Esophagus squamous epithelium (tissue), 5 donors: Measurements from ENCODE around the gene FKBP1B. TPM values are rescaled to one million over a fixed set of nuclear protein-coding genes. Genes with fewer than 3 reads are reported as not detected.

Experiments used
- DNase-seq: peaks from one replicate; lab custom pipeline; 2025; lab: John Stamatoyannopoulos, UW
- H3K27ac ChIP-seq, 4 donors: fragments of 200-600 bp; sonication (generic); one replicate each; pipeline ENCODE4 v1.5.1; 2016 to 2019; ENCODE audit warnings: mild to moderate bottlenecking in 1 of 4
- H3K27me3 ChIP-seq, 4 donors: fragments of 200-600 bp; sonication (generic); 1 replicate in 3 of 4; 2 replicates in 1 of 4; pipeline versions ENCODE4 v1.5.1 to v1.6.0; 2017 to 2021; ENCODE audit warnings: antibody characterized with exemption in 1 of 4
- H3K36me3 ChIP-seq, 3 donors: fragments of 200-600 bp; sonication (generic); one replicate each; pipeline ENCODE4 v1.5.1; 2016 to 2019
- H3K4me1 ChIP-seq, 3 donors: fragments of 200-600 bp; sonication (generic); one replicate each; pipeline ENCODE4 v1.5.1; 2017 to 2019
- H3K4me3 ChIP-seq, 4 donors: fragments of 200-600 bp; sonication (generic); 1 replicate in 3 of 4; 2 replicates in 1 of 4; pipeline ENCODE4 v1.5.1; 2016 to 2019; ENCODE audit warnings: mild to moderate bottlenecking in 2 of 4, moderate library complexity in 1 of 4
- H3K9me3 ChIP-seq, 3 donors: fragments of 200-600 bp; sonication (generic); one replicate each; pipeline ENCODE4 v1.5.1; 2016 to 2019
- POLR2A ChIP-seq, 4 donors: fragments of 450-650 bp; IDR thresholded peaks; one replicate each; pipeline ENCODE4 v1.6.1; 2017; ENCODE audit warnings: antibody characterized with exemption in 4 of 4, mild to moderate bottlenecking in 4 of 4, moderate library complexity in 3 of 4
- WGBS, 2 donors: methylation state at CpG; one replicate each; pipeline ENCODE4 v1.1.5; 2018; 5-methylcytosine and 5-hydroxymethylcytosine counted together
- intact Hi-C: fragments of 100-400 bp; cut with DNase I; formaldehyde crosslinking; loops from one replicate; pipeline ENCODE4 v1.15.0; 2022
- total RNA-seq, 4 donors: library from RNA; depleted of rRNA; stranded (reverse); fragments of >200 nt; gene quantifications; one replicate each; pipeline ENCODE4 v1.1.0, GENCODE V29; 2016
- TF ChIP-seq, protein P1 (sequence below), 6 experiments: fragments of 450-650 bp in 4 of 6; fragments of 200-600 bp in 2 of 6; sonication (generic) in 2 of 6; IDR thresholded peaks; one replicate each; pipeline ENCODE4 v1.5.1; 2016 to 2019; ENCODE audit warnings: antibody characterized with exemption in 6 of 6, mild to moderate bottlenecking in 4 of 6, moderate library complexity in 4 of 6
- donor health status: DM: yes; HTN: yes; CAD: no.

The FKBP1B gene
- total RNA-seq, 4 donors from 2014 or later = 4.5 to 12.1 (median 8.3) TPM

DNA sequence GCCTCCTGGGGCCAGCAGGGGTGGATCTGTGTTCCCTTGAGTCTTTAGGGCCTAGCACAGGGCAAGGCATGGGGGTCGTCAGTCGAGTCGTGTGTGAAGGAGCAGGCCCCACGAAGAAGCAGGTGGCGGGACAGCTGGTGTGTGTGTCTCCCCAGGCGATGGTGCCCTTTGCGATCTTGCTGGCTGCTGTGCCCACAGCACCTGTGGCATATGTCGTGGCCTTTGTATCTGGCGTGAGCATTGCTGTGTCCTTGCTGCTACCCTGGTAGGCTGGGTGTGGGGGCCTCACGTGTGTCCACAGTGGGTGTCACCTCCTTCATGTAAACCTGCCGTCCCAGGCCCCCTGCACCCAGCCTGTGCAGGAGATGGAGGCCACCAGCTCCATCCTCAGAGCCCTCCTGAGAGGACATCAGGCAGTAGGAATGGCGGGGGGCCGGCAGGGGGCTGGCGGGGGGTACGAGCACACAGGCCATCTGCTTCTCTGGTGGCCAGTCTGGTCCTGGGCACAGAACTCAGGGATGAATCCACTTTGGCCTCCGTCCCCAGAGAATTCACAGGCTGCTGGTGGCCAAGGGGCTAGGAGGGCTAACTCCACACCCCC is 26.5 kb upstream of the FKBP1B start:
- WGBS, 2 donors = 78 to 88% methylated on average over 6 to 12 of the region's 16 CpGs
- TF ChIP-seq, protein P1, sequence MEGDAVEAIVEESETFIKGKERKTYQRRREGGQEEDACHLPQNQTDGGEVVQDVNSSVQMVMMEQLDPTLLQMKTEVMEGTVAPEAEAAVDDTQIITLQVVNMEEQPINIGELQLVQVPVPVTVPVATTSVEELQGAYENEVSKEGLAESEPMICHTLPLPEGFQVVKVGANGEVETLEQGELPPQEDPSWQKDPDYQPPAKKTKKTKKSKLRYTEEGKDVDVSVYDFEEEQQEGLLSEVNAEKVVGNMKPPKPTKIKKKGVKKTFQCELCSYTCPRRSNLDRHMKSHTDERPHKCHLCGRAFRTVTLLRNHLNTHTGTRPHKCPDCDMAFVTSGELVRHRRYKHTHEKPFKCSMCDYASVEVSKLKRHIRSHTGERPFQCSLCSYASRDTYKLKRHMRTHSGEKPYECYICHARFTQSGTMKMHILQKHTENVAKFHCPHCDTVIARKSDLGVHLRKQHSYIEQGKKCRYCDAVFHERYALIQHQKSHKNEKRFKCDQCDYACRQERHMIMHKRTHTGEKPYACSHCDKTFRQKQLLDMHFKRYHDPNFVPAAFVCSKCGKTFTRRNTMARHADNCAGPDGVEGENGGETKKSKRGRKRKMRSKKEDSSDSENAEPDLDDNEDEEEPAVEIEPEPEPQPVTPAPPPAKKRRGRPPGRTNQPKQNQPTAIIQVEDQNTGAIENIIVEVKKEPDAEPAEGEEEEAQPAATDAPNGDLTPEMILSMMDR (IDR thresholded peaks at IDR 0.05) = no peak
- TF ChIP-seq POLR2A (IDR thresholded peaks at IDR 0.05) = no peak
- no peak overlapping the region for H3K27ac ChIP-seq
- H3K27me3 ChIP-seq = no peaks in the 10 kb centered on the region
- H3K36me3 ChIP-seq = peaks cover 0 to 57% (median 0%) of the 10 kb centered on the region in 3 donors
- intact Hi-C loops = no loop called here
- H3K4me3 ChIP-seq = no peak overlapping the region
- no peak for DNase-seq
- no peaks in the 10 kb centered on the region for H3K4me1 ChIP-seq
- no peaks in the 10 kb centered on the region for H3K9me3 ChIP-seq

DNA sequence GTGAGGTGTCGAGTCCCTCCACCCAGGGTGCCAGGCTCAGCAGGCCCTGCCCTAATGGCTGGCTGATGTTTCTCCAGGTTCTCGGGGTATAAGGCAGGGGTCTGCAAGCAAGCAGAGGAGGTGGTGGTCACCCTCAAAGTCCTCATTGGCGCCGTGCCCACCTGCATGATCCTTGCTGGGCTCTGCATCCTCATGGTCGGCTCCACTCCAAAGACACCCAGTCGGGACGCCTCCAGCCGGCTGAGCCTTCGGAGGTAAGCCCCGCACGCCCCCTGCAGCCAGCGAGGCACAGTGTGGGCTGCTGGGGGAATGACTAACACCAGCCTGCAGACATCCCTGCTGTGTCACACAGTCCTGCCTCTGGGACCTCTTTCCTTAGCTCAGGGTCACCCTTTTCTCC is 25.5 kb upstream of the FKBP1B start:
- TF ChIP-seq, protein P1 (IDR thresholded peaks at IDR 0.05) = no peak
- no peak overlapping the region for H3K27ac ChIP-seq
- no peaks in the 10 kb centered on the region for H3K27me3 ChIP-seq
- WGBS, 2 donors = 70 to 71% methylated on average over 7 to 8 of the region's 12 CpGs
- no peaks in the 10 kb centered on the region for H3K9me3 ChIP-seq
- intact Hi-C loops = no loop called here
- no peak for DNase-seq
- H3K4me1 ChIP-seq = no peaks in the 10 kb centered on the region
- peaks cover 0 to 67% (median 0%) of the 10 kb centered on the region in 3 donors for H3K36me3 ChIP-seq
- H3K4me3 ChIP-seq = no peak overlapping the region

DNA sequence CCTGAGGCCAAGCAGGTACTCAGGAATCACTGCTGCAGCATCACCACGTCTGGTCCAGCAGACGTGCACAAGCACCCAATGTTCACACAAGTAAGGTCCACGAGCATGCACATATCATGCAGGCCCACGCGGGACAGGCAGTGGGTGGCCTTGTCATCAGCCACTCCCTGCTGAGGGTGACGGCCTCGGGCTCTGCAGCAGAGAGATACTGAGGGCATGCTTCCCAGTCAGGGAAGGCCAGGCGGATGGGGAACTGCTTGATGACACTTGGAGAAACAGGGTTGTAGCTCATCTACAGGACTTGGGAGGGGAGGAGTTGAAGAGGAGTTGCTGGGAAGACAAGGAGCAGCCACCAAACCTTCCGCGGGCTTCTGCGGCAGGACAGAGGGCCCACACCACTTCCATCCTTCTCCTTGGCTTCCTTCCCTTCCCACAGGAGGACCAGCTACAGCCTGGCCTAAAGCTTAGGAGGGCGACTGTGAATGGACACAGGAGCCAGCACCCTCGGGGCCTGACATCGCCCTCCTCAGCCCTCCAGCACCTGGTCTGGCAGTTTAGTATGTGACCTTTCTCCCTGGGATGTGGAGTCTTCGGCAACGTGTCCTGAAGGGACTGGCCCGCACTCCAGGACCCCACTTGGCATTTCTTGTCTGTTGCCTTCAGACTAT is 24.4 kb upstream of the FKBP1B start:
- peaks cover 0 to 78% (median 0%) of the 10 kb centered on the region in 3 donors for H3K36me3 ChIP-seq
- no peak for DNase-seq
- H3K27me3 ChIP-seq = no peaks in the 10 kb centered on the region
- H3K27ac ChIP-seq = no peak overlapping the region
- 83 to 89% methylated on average over 6 to 9 of the region's 17 CpGs for WGBS, 2 donors
- no peaks in the 10 kb centered on the region for H3K9me3 ChIP-seq
- H3K4me3 ChIP-seq = no peak overlapping the region
- intact Hi-C loops = no loop called here
- TF ChIP-seq, protein P1 (IDR thresholded peaks at IDR 0.05) = no peak
- TF ChIP-seq POLR2A (IDR thresholded peaks at IDR 0.05) = no peak
- H3K4me1 ChIP-seq = no peaks in the 10 kb centered on the region

DNA sequence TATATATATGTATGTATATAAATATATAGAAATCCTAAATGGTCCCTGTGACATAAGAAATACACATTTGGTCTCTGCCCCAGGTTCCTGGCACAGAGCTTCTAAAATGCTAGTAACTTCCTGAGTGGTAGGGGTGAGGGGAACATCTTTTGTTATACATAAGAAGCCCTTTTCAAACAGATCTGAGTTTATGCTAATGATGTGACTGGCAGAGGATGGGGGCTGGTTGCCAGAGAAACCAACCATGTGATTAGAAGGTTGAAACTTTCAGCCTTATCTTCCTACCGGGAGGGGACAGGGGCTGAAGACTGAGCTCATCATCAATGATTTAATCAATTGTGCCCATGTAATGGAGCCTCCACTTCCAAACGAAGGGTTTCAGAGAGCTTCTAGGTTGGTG is 23.3 kb upstream of the FKBP1B start:
- H3K4me3 ChIP-seq = no peak overlapping the region
- no peaks in the 10 kb centered on the region for H3K4me1 ChIP-seq
- no peak for DNase-seq
- H3K27me3 ChIP-seq = no peaks in the 10 kb centered on the region
- peaks cover 0 to 89% (median 6%) of the 10 kb centered on the region in 3 donors for H3K36me3 ChIP-seq
- H3K9me3 ChIP-seq = no peaks in the 10 kb centered on the region
- WGBS, 2 donors = 62 to 74% methylated on average over 2 of the region's 2 CpGs
- no peak overlapping the region for H3K27ac ChIP-seq
- intact Hi-C loops = no loop called here
- TF ChIP-seq, protein P1 (IDR thresholded peaks at IDR 0.05) = no peak
- no peak for TF ChIP-seq POLR2A (IDR thresholded peaks at IDR 0.05)

DNA sequence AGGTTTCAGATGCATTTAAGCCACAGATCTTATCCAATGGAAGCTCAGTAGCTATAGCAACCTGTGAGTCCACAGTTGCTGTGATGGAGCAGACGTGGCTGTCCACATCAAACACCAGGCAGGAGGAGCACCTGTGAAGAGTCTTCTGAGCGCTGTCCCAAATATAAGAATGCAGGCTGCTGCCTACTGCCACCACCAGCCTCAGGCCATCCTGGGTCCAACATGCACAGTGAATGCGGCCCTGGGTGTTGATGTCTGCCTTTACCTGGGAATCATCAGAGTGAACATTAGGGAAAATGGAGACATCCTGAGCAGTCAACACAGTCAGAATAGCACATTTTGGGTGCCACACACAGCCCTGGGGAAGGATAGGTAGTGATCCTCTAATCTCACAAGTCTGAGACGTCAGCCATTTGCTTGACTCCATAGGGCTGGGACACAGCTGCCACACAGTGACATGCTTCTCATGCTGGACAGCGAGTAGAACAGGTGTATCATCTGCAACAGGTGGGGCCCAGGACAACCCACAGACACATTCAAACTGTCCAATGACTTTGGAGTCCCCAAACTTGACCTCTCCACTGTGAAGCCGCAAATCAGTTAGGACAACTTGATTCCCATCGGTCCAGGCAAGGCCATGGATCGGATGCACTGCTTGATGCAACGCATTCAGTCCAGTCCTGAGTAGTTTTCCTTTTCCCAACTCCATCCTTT is 10.6 kb upstream of the FKBP1B start:
- no peak overlapping the region for H3K27ac ChIP-seq
- intact Hi-C loops = no loop called here
- H3K27me3 ChIP-seq = no peaks in the 10 kb centered on the region
- H3K9me3 ChIP-seq = no peaks in the 10 kb centered on the region
- no peak overlapping the region for H3K4me3 ChIP-seq
- 90 to 94% methylated on average over 9 of the region's 9 CpGs for WGBS, 2 donors
- peaks cover 0 to 38% (median 18%) of the 10 kb centered on the region in 3 donors for H3K36me3 ChIP-seq
- no peak for TF ChIP-seq POLR2A (IDR thresholded peaks at IDR 0.05)
- TF ChIP-seq, protein P1 (IDR thresholded peaks at IDR 0.05) = no peak
- no peak for DNase-seq
- no peaks in the 10 kb centered on the region for H3K4me1 ChIP-seq
